Stomach smooth muscle (tissue), 2 donors: ENCODE results near the gene ACBD5.

Experiments
- H3K27ac ChIP-seq: one replicate; pipeline ENCODE4 v1.7.0; 2013; ENCODE audit warnings: mild to moderate bottlenecking, low read length, inconsistent platforms
- H3K27me3 ChIP-seq, 2 donors: one replicate each; pipeline ENCODE4 v1.7.0; 2013; ENCODE audit warnings: low read length in 2 of 2; ENCODE audit not compliant: insufficient read depth in 2 of 2, control insufficient read depth in 1 of 2
- H3K36me3 ChIP-seq, 2 donors: one replicate each; pipeline ENCODE4 v1.7.0; 2013; ENCODE audit warnings: low read length in 2 of 2; ENCODE audit not compliant: control insufficient read depth in 2 of 2, insufficient read depth in 2 of 2
- H3K4me1 ChIP-seq: one replicate; pipeline ENCODE4 v1.7.0; 2013; ENCODE audit warnings: low read length; ENCODE audit not compliant: control insufficient read depth, insufficient read depth
- H3K4me3 ChIP-seq, 2 donors: one replicate each; pipeline ENCODE4 v1.7.0; 2013; ENCODE audit warnings: low read length in 2 of 2
- H3K9ac ChIP-seq, 2 donors: one replicate each; pipeline ENCODE4 v1.7.0; 2013; ENCODE audit warnings: low read length in 2 of 2, mild to moderate bottlenecking in 1 of 2
- H3K9me3 ChIP-seq, 2 donors: one replicate each; pipeline ENCODE4 v1.7.0; 2013; ENCODE audit warnings: low read length in 2 of 2; ENCODE audit not compliant: control insufficient read depth in 2 of 2
- donor health status: healthy.
- donor health status: Pancreatic carcinoma.

ACBD5 gene

GRCh38 chr10:27153329-27153728, 87.3 kb downstream of the ACBD5 start:
- Histone ChIP-seq H3K9ac (peak overlapping the region; percentile 100), H3K4me3 (peak overlapping the region; percentile 93 to 100), H3K9me3 (no peaks in the 10 kb centered on the region), H3K27ac (no peak overlapping the region), H3K27me3 (no peaks in the 10 kb centered on the region), H3K36me3 (no peaks in the 10 kb centered on the region), H3K4me1 (peaks cover 6% of the 10 kb centered on the region)

DNA sequence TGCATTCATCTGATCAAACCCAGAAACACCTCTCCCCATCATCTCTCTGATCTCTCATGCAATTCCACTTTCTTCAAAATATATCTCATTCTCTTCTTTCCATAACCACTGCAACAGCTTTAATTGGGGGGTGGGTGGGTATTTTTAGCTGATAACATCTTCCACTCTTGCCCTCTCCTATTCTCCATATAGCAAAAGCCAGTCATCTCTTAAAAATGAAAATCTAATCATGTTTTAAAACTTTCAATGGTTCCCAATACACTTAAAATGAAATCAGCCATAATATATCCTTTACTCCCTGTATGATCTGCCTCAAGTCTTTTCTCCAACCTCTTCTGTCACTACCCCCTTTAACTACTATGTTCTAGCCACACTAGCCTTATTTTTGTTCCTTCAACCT, 87.9 kb downstream of the ACBD5 start:
- peaks cover 6% of the 10 kb centered on the region for H3K4me1 ChIP-seq
- H3K36me3 ChIP-seq: peaks cover 2% of the 10 kb centered on the region in 2 donors
- peak overlapping the region; percentile 93 to 100 for H3K4me3 ChIP-seq
- no peak overlapping the region for H3K9ac ChIP-seq
- no peak overlapping the region for H3K27ac ChIP-seq
- no peaks in the 10 kb centered on the region for H3K9me3 ChIP-seq
- H3K27me3 ChIP-seq: no peaks in the 10 kb centered on the region

DNA sequence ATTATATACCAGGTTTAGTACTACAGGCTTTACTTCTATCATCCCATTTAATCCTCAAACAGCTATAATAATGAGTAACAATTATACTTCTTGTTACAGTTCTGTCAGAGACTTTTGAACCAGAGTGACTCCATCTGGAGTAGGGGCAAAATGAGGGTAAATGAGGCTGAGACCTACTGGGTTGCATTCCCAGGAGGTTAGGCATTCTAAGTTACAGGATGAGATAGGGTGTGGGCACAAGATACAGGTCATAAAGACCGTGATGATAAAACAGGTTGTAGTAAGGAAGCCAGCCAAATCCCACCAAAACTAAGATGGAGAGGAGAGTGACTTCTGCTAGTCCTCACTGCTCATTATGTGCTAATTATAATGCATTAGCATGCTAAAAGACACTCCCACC, 90.3 kb downstream of the ACBD5 start:
- H3K9ac ChIP-seq: no peak overlapping the region
- H3K9me3 ChIP-seq: no peaks in the 10 kb centered on the region
- no peak overlapping the region for H3K4me3 ChIP-seq
- H3K4me1 ChIP-seq: no peaks in the 10 kb centered on the region
- H3K36me3 ChIP-seq: peaks cover 10 to 21% of the 10 kb centered on the region in 2 donors
- no peak overlapping the region for H3K27ac ChIP-seq
- H3K27me3 ChIP-seq: no peaks in the 10 kb centered on the region

DNA sequence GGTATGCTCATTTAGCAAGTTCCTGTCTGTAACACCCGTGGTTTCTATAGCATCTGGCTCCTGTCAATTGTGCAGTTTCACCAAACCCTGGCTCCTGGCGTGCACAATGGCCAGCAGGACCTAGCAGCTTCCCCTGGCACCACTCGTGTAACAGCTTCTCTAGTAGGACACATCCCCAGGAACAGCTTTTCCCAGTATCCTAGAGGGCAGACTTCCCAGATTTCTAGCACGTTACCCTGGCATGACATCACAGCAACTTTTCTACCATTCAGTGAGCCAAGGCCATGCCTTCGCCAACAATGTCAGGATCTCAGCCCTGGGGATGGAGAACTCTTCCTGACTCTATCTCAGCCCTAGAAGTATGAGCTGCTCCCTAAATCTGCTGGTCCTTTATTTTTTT, 92.9 kb downstream of the ACBD5 start:
- Histone ChIP-seq H3K4me1 (no peaks in the 10 kb centered on the region), H3K27me3 (no peaks in the 10 kb centered on the region), H3K27ac (no peak overlapping the region), H3K9ac (no peak overlapping the region), H3K9me3 (no peaks in the 10 kb centered on the region), H3K4me3 (no peak overlapping the region), H3K36me3 (peaks cover 21% of the 10 kb centered on the region in 2 donors)

GRCh38 chr10:27145937-27146336, 94.7 kb downstream of the ACBD5 start:
- H3K9me3 ChIP-seq: no peaks in the 10 kb centered on the region
- no peaks in the 10 kb centered on the region for H3K27me3 ChIP-seq
- no peaks in the 10 kb centered on the region for H3K4me1 ChIP-seq
- H3K36me3 ChIP-seq: peaks cover 27% of the 10 kb centered on the region in 2 donors
- no peak overlapping the region for H3K27ac ChIP-seq
- H3K9ac ChIP-seq: no peak overlapping the region
- H3K4me3 ChIP-seq: no peak overlapping the region
